Testis (tissue), 3 donors: ENCODE results near the gene ARFGAP3. TPM values are rescaled to one million over a fixed set of nuclear protein-coding genes. Genes with fewer than 3 reads are reported as not detected.

Experiments
- DNase-seq: peaks from one replicate; pipeline ENCODE4 v3.0.0-alpha.2; 2019
- H3K27ac ChIP-seq, 2 donors: fragments of 200-600 bp; sonication (generic); one replicate each; pipeline ENCODE4 v1.5.1; 2019
- H3K27me3 ChIP-seq: fragments of 200-600 bp; sonication (generic); one replicate; pipeline ENCODE4 v1.5.1; 2019
- H3K36me3 ChIP-seq: fragments of 200-600 bp; sonication (generic); one replicate; pipeline ENCODE4 v1.5.1; 2017; ENCODE audit warnings: low read depth; ENCODE audit errors: missing control alignments
- H3K4me1 ChIP-seq: fragments of 200-600 bp; sonication (generic); one replicate; pipeline ENCODE4 v1.5.1; 2019
- H3K4me3 ChIP-seq, 2 donors: fragments of 200-600 bp; sonication (generic); one replicate each; pipeline ENCODE4 v1.5.1; 2017 to 2019
- H3K9me3 ChIP-seq: fragments of 200-600 bp; sonication (generic); one replicate; pipeline ENCODE4 v1.5.1; 2017
- POLR2A ChIP-seq: fragments of 450-650 bp; IDR thresholded peaks from one replicate; pipeline ENCODE4 v1.6.1; 2017; ENCODE audit warnings: antibody characterized with exemption, mild to moderate bottlenecking, moderate library complexity
- WGBS, 2 donors: methylation state at CpG; one replicate each; pipeline ENCODE4 v1.1.5; 2018; 5-methylcytosine and 5-hydroxymethylcytosine counted together
- intact Hi-C: fragments of 100-400 bp; cut with DNase I; formaldehyde crosslinking; loops from one replicate; pipeline ENCODE4 v1.15.1; 2023; ENCODE audit warnings: low total_unique reads
- polyA plus RNA-seq: library from polyadenylated mRNA; stranded (reverse); fragments of 350-450 nt; fragmentation: Illumina TruSeq; extraction: RNeasy Lipid Tissue Mini Kit (QIAGEN cat#74804); gene quantifications from one replicate; pipeline ENCODE4 v1.2.3, GENCODE V29; 2014; ENCODE audit warnings: low read depth, low replicate concordance; ENCODE audit not compliant: insufficient read depth
- total RNA-seq, 2 donors: library from RNA; depleted of rRNA; stranded (reverse); fragments of >200 nt; gene quantifications; one replicate each; pipeline ENCODE4 v1.2.3, GENCODE V29; 2016
- TF ChIP-seq, protein P1 (sequence below), 3 experiments: fragments of 450-650 bp in 2 of 3; fragments of 200-600 bp in 1 of 3; sonication (generic) in 1 of 3; IDR thresholded peaks; one replicate each; pipeline ENCODE4 v1.5.1; 2016 to 2019; ENCODE audit warnings: antibody characterized with exemption in 3 of 3, mild to moderate bottlenecking in 2 of 3, moderate library complexity in 1 of 3

ARFGAP3 gene
- total and polyA plus RNA-seq, 3 donors from 2014 or later = 50.2 to 82.9 (median 54.1) TPM

DNA sequence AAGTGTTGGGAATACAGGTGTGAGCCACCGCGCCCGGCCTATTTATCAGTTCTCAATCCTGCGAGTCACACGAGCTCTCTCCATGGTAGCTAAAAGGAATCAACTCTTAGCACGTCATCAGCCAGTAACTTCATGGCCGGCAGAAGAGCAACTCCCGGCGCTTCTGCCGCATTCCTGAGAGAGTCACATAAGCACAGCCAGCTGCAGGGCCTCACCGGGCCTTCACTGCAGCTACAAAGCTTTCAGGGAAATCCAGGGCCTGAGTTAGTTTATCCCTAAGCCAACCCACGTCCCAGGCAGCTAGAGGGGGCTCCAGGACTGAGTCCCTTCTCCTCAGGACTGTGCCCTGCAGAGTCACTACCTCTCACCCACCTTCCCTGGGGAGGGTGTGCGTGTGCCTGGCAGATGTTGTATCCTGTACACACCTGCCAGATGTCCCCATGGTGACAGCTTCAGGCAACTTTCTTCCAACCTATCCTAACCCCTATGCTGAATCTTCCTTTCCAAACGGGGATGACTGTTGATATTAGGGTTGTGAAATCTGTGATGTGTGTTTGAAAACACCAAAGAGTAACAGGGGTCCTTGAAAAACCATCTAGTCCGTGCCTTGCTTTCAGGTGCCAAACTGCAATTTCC, 45.9 kb upstream of the ARFGAP3 start:
- H3K36me3 ChIP-seq = no peaks in the 10 kb centered on the region
- no peaks in the 10 kb centered on the region for H3K9me3 ChIP-seq
- 74 to 86% methylated on average over 14 to 15 of the region's 15 CpGs for WGBS, 2 donors
- H3K27ac ChIP-seq = no peak overlapping the region
- H3K4me3 ChIP-seq = no peak overlapping the region
- H3K27me3 ChIP-seq = no peaks in the 10 kb centered on the region
- no peak for DNase-seq
- intact Hi-C loops = no loop called here
- peaks cover 11% of the 10 kb centered on the region for H3K4me1 ChIP-seq
- no peak for TF ChIP-seq POLR2A
- TF ChIP-seq, protein P1, sequence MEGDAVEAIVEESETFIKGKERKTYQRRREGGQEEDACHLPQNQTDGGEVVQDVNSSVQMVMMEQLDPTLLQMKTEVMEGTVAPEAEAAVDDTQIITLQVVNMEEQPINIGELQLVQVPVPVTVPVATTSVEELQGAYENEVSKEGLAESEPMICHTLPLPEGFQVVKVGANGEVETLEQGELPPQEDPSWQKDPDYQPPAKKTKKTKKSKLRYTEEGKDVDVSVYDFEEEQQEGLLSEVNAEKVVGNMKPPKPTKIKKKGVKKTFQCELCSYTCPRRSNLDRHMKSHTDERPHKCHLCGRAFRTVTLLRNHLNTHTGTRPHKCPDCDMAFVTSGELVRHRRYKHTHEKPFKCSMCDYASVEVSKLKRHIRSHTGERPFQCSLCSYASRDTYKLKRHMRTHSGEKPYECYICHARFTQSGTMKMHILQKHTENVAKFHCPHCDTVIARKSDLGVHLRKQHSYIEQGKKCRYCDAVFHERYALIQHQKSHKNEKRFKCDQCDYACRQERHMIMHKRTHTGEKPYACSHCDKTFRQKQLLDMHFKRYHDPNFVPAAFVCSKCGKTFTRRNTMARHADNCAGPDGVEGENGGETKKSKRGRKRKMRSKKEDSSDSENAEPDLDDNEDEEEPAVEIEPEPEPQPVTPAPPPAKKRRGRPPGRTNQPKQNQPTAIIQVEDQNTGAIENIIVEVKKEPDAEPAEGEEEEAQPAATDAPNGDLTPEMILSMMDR (IDR thresholded peaks at IDR 0.05) = no peak

DNA sequence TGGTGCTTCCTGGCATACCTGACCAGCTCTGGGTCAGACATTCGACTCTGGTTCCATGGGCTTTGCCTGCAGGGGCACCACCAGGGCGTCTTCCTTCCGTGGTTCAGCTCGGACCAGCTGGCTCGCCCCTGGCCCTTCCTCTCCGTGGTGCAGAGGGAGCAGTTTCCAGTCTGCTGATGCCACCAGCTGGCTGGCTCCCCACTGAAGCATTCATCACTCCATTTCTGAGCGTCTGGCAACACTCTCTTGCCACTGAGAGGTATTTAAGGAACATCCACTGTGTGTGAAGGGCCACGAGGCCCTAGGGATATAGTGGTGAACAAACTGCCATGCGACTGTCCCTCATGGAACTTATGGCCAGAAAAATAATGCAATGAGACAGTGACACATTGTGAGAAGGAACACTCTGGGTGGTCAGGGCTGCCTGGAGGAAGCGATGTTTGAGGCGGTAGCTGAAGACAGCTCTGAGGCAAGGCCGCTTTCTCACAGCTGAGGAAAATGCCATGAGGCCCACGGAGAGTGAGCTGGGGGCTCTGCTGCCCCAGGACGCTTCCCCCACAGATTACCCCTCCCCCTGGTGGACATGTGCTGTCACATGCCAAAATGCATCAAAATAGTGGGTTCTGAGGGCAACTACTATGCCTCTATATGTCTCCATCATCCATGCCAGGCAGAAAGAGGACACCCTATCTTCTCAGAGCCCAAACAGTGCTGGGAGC, 44.9 kb upstream of the ARFGAP3 start:
- Histone ChIP-seq H3K36me3 (no peaks in the 10 kb centered on the region), H3K4me3 (no peak overlapping the region), H3K9me3 (no peaks in the 10 kb centered on the region), H3K4me1 (peaks cover 2% of the 10 kb centered on the region), H3K27ac (no peak overlapping the region), H3K27me3 (no peaks in the 10 kb centered on the region)
- 90 to 91% methylated on average over 12 to 14 of the region's 14 CpGs for WGBS, 2 donors
- TF ChIP-seq, protein P1 (IDR thresholded peaks at IDR 0.05) = no peak
- TF ChIP-seq POLR2A = no peak
- intact Hi-C loops = no loop called here
- no peak for DNase-seq

DNA sequence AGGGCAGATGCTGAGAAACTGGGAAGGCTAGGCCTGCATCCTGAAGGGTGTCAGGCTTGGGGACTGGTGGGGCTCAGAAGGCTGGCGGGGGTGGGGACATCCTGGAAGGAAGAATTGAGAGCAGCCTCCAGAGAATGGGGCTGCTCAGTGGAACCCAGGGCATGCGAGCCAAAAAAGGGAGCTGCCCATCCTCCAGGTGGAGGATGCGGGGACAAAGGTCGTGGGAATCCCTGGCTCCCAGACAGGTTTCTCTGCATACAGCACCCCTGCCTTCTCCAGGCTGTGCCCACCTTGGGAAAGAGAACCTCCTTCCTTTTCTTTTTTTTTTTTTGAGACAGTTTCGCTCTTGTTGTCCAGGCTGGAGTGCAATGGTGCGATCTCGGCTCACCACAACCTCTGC, 40.9 kb upstream of the ARFGAP3 start:
- Histone ChIP-seq H3K4me3 (no peak overlapping the region), H3K27me3 (no peaks in the 10 kb centered on the region), H3K27ac (no peak overlapping the region), H3K4me1 (no peaks in the 10 kb centered on the region), H3K36me3 (no peaks in the 10 kb centered on the region), H3K9me3 (no peaks in the 10 kb centered on the region)
- WGBS, 2 donors = 88 to 93% methylated on average over 7 of the region's 7 CpGs
- DNase-seq = no peak
- TF ChIP-seq POLR2A = no peak
- TF ChIP-seq, protein P1 (IDR thresholded peaks at IDR 0.05) = no peak
- intact Hi-C loops = no loop called here

DNA sequence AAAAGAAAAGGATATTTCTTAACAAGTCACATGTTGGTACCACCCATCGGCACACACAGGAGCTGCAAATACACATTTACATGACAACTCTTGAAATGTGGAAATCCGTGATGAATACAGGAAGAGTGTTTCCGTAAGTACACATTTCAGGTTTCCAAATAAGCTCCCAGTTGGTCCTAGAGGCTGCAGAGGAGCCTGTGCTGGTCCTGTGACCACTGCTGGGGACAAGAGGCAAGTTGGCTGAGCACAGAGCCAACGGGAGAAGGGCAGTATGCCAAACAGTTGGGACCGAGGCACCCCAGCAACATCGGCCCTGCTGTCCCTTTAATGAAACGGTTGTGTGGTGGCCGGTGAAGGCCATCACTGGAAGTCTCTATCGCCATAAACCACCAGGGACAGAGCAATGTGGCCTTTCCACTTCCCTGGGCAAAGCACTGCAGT, 38.5 kb upstream of the ARFGAP3 start:
- H3K4me3 ChIP-seq = no peak overlapping the region
- no peak overlapping the region for H3K27ac ChIP-seq
- no peaks in the 10 kb centered on the region for H3K9me3 ChIP-seq
- intact Hi-C loops = no loop called here
- no peaks in the 10 kb centered on the region for H3K27me3 ChIP-seq
- DNase-seq = no peak
- WGBS, 2 donors = 72 to 87% methylated on average over 9 of the region's 9 CpGs
- TF ChIP-seq, protein P1 (IDR thresholded peaks at IDR 0.05) = no peak
- no peak for TF ChIP-seq POLR2A
- H3K4me1 ChIP-seq = no peaks in the 10 kb centered on the region
- no peaks in the 10 kb centered on the region for H3K36me3 ChIP-seq
